Cardiac muscle cell (in vitro differentiated cells and primary cell): ENCODE data around the gene CBARP. TPM values are rescaled to one million over a fixed set of nuclear protein-coding genes. Genes with fewer than 3 reads are reported as not detected.

Experiments
- DNase-seq, 2 donors: peaks; one replicate each; pipeline versions ENCODE4 v3.0.0 to v3.0.0-alpha.2; 2010 to 2017; ENCODE audit warnings: low read depth in 1 of 2, low spot score in 1 of 2
- H3K27ac ChIP-seq: fragments of 200-600 bp; sonication (generic); 2 replicates; pipeline ENCODE4 v1.5.1; 2016
- H3K27me3 ChIP-seq: fragments of 200-600 bp; sonication (generic); 2 replicates; pipeline ENCODE4 v1.6.0; 2016; ENCODE audit warnings: control low read depth
- H3K36me3 ChIP-seq: fragments of 200-600 bp; sonication (generic); 2 replicates; pipeline ENCODE4 v1.5.1; 2016; ENCODE audit warnings: control low read depth
- H3K4me1 ChIP-seq: fragments of 200-600 bp; sonication (generic); 2 replicates; pipeline ENCODE4 v1.8.1; 2017; ENCODE audit warnings: low read depth, mild to moderate bottlenecking, mixed run types
- H3K4me3 ChIP-seq: fragments of 200-600 bp; sonication (generic); 2 replicates; pipeline ENCODE4 v1.5.1; 2016; ENCODE audit warnings: mild to moderate bottlenecking
- H3K9me3 ChIP-seq: fragments of 200-600 bp; sonication (generic); 2 replicates; pipeline ENCODE4 v1.5.1; 2017; ENCODE audit warnings: low read depth, mild to moderate bottlenecking, control low read depth
- CTCF ChIP-seq: IDR thresholded peaks from 2 replicates; pipeline ENCODE4 v1.5.1; 2012; ENCODE audit warnings: low read depth, mild to moderate bottlenecking, low read length
- polyA plus RNA-seq: library from polyadenylated mRNA; unstranded; fragments of >200 nt; fragmentation: Nextera tagmentation; extraction: Ambion mirVana; gene quantifications from 2 replicates; pipeline ENCODE4 v1.2.1, GENCODE V29; 2016
- total RNA-seq: library from RNA; depleted of rRNA; stranded (reverse); fragments of >200 nt; gene quantifications from 2 replicates; pipeline ENCODE4 v1.2.3, GENCODE V29; 2016

Gene CBARP
- total and polyA plus RNA-seq, 2 experiments from 2014 or later: 22.1 to 29.1 TPM

DNA sequence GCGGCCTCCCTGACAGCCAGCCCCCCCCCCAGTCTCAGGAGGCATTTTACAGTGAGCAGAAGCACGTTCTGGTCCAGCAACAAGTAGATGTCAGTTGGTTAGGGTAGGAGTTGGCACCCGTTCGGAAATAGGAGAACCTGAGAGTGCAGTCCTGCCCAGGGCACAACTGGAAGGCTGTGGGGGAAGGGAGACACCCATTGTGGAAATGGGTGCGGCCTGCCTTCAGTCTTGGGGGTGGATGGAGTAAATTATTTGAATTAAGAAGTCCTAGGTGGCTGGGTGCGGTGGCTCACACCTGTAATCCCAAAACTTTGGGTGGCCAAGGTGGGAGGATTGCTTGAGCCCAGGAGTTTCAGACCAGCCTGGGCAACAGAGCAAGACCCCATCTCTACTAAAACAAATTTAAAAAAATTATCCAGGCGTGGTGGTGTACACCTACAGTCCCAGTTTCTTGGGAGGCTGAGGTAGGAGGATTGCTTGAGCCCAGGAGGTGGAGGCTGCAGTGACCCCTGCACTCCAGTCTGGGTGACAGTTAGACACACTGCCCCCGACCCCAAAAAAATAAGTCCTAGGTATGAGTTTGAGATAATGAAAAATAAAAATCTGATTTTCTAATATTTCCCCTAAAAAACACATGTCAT is 32.5 kb upstream of the CBARP start:
- peaks cover 42% of the 10 kb centered on the region for H3K36me3 ChIP-seq
- H3K4me1 ChIP-seq: peaks cover 46% of the 10 kb centered on the region
- DNase-seq: no peak
- no peaks in the 10 kb centered on the region for H3K9me3 ChIP-seq
- H3K27ac ChIP-seq: peak overlapping the region; percentile 99
- TF ChIP-seq CTCF: no peak
- H3K27me3 ChIP-seq: no peaks in the 10 kb centered on the region
- H3K4me3 ChIP-seq: peak overlapping the region; percentile 86

DNA sequence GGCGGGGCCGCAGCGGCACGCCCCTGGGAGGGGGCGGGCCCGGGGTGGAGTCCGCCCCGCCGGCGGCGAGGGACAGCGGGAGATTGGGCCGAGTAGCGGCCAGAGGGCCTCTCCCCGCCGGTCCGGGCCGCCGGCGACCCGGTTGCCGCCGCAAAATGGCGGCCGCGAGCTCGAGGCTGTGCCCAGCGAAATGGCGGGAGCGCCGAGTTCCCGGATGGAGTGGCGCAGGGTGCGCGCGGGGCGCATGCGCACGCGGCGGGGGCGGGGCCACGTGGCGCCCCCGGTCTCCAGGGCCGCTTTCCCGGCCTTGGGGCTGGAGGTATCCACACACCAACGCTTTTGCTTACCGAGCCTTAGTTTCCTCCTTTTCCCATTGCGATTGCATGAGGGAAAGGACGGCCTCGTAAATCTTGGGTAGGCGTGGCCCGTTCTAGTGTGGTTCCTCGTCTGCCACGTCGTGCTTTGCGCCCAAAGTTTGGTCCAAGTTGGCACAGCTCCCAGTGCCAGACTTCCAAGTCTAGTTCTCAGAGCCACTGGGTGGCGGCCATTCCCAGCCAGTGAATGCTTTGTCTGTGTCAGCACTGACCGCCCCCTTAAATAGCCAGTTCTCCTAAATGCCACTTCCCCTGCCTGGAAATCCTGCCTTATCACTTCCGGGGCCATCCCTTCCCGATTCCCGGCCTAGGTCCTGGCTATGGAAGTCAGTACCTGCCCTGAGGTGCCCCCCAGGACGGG is 31.8 kb upstream of the CBARP start:
- DNase-seq: peak; percentile 88 to 89
- H3K4me3 ChIP-seq: peak overlapping the region; percentile 86
- peak overlapping the region; percentile 99 for H3K27ac ChIP-seq
- peak; percentile 14 for TF ChIP-seq CTCF
- peaks cover 37% of the 10 kb centered on the region for H3K36me3 ChIP-seq
- H3K27me3 ChIP-seq: no peaks in the 10 kb centered on the region
- no peaks in the 10 kb centered on the region for H3K9me3 ChIP-seq
- H3K4me1 ChIP-seq: peaks cover 46% of the 10 kb centered on the region

- no peak for TF ChIP-seq CTCF
- Histone ChIP-seq H3K27ac (peak within 1 kb of the TSS; percentile 99), H3K27me3 (no peaks in the 10 kb centered on the region), H3K4me1 (peaks cover 42% of the 10 kb centered on the region), H3K9me3 (no peaks in the 10 kb centered on the region), H3K4me3 (peak within 1 kb of the TSS; percentile 86), H3K36me3 (peaks cover 31% of the 10 kb centered on the region)
- DNase-seq: peak; percentile 100
These were observed 31.3 kb upstream of the CBARP start, which contains the start of gene CIRBP for GRCh38 chr19:1269065-1269477. TSS of gene CIRBP (plus strand) at chr19:1269332. CDS start at chr19:1270934, 1,602 bp downstream.

DNA sequence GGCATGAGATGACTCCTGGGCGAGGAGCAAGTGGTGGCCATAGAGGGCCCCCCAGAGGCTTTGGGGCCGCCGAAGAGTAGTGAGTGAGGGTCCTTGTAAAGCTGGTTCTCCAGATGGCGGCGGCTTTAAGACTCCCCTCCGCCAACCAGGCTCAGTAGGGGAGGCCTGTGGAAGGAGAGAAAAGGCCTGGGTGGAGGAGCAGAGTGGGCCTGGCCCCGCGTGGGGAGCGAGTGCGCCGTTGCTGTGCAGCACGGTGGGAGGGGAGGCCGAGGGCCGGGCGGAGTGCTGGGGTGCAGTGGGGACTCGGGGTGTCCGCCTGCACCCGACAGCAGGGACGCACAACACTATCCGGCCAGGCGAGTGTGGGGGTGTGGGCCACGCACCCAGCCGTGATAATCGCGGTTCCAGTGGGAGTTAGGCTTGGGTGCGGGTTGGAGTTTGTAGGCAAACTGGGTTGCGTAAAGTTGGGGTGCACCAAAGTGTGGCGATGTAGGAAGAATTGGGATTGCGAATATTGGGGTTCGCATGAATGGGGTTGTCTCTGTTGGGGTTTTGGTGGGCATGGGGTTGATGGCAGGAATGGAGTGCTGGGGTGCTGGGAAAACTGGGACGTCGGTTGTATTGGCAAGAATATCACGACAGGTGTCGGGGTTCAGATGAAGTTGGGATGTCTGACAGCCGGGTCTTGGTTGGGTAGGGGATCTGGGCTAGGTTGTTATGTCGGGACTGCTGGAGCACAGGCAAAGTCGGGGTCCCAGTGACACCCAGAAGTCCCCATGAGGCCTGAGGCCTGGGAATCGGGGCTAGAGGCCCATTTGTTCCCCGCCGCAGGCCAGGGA is 30.6 kb upstream of the CBARP start:
- no peaks in the 10 kb centered on the region for H3K9me3 ChIP-seq
- no peak overlapping the region for H3K4me3 ChIP-seq
- H3K4me1 ChIP-seq: peaks cover 42% of the 10 kb centered on the region
- DNase-seq: no peak
- peaks cover 25% of the 10 kb centered on the region for H3K36me3 ChIP-seq
- no peak overlapping the region for H3K27ac ChIP-seq
- no peak for TF ChIP-seq CTCF
- no peaks in the 10 kb centered on the region for H3K27me3 ChIP-seq

DNA sequence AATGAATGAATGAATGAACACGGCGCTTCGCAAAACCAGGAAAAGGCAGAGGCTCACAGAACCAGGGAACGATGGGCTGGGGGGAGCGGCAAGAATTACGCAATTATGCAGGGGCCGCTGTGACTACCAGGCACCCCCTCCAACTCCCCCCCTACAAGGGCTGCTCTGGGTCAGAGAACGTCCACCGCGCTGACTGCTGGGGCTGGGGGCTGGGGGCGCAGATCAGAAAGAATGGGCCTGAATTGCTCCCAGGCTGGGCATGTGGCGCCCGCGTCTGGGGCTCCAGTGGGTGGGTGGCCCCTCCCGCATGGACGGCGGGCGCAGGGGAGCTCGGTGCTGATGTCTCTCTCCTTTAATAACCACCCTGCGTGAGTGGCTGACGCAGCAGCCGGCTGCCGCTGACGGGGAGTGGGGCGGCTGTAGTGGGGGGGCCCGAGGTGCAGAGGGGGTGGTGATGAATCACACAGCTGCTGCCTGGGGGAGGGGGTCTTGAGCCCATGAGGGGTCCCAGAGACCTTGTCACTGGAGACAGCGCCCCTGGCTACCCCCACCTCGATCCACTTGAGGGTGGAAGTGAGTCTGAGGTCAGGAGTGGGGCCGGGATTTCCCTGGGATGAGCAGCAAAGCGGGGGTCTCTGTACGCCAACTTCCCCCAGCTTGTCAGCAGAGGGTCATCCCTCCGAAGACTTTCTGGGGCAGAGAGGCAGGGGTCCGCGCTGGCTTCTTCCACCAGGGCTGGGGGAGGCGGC is 29.8 kb upstream of the CBARP start:
- no peak overlapping the region for H3K27ac ChIP-seq

More for the DNA sequence above, 29.8 kb upstream of the CBARP start:
- Histone ChIP-seq H3K4me1 (peaks cover 45% of the 10 kb centered on the region), H3K27me3 (no peaks in the 10 kb centered on the region), H3K4me3 (peak overlapping the region; percentile 49), H3K36me3 (peaks cover 18% of the 10 kb centered on the region), H3K9me3 (no peaks in the 10 kb centered on the region)
- DNase-seq: no peak
- TF ChIP-seq CTCF: no peak
